ENCODE measurements around the gene RGMA.

RGMA gene

GRCh38 chr15:92990031-92990430 lies 99.0 kb downstream of the RGMA start:
- DNase-seq (ENCODE audit: insufficient read length, low spot score), result no peak
- FAIRE-seq, result no peak
- TF ChIP-seq POLR2A (IDR thresholded peaks at IDR 0.05; ENCODE audit: low read depth, low read length), result no peak

DNA sequence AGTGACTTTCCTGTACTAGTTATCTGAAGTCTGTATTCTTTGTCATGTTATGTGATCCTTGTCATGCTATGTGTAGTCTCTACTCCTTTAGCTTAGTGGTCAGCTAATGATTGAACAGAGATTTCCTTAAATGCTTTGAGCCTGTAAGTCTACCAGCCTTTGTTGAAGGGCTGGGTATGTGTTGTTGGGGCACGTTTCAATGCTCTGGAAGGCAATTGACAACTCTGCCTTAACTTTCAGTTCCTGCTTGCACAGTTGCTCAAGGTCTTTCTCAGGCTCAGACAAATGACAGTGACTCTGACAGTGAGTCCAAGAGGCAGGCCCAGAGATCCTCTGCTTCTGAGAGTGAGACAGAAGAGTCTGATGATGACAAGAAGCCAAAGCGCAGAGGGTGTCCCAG lies 99.5 kb downstream of the RGMA start:
- FAIRE-seq, result no peak
- no peak for DNase-seq (ENCODE audit: insufficient read length, low spot score)
- no peak for TF ChIP-seq POLR2A (IDR thresholded peaks at IDR 0.05; ENCODE audit: low read depth, low read length)
